CD14-positive monocyte (primary cell): ENCODE data around the gene ARSK. TPM values are rescaled to one million over a fixed set of nuclear protein-coding genes. Genes with fewer than 3 reads are reported as not detected.

Experiments used
- DNase-seq, 3 donors: peaks; one replicate each; pipeline ENCODE4 v3.0.0-alpha.2; 2011 to 2022
- H2AFZ ChIP-seq: 2 replicates; pipeline ENCODE4 v1.6.0; 2012; ENCODE audit warnings: mild to moderate bottlenecking, low read depth, low read length, inconsistent platforms; ENCODE audit not compliant: insufficient read depth, poor library complexity, severe bottlenecking
- H3K27ac ChIP-seq, 2 donors: 1 replicate in 1 of 2; 2 replicates in 1 of 2; pipeline ENCODE4 v1.5.1; 2012 to 2013; ENCODE audit warnings: low read length in 2 of 2, control low read depth in 1 of 2, inconsistent platforms in 1 of 2, low read depth in 1 of 2, mild to moderate bottlenecking in 1 of 2
- H3K27me3 ChIP-seq, 2 donors: one replicate each; pipeline versions ENCODE4 v1.6.0 to v1.6.1; 2011 to 2013; ENCODE audit warnings: low read length in 2 of 2; ENCODE audit not compliant: control insufficient read depth in 2 of 2, insufficient read depth in 2 of 2
- H3K36me3 ChIP-seq, 2 donors: replicated peaks in 1 of 2; 1 replicate in 1 of 2; 2 replicates in 1 of 2; pipeline versions ENCODE4 v1.5.1 to v1.6.1; 2012 to 2013; ENCODE audit warnings: low read length in 2 of 2, control low read depth in 1 of 2, inconsistent platforms in 1 of 2, mild to moderate bottlenecking in 1 of 2; ENCODE audit not compliant: insufficient read depth in 2 of 2, control insufficient read depth in 1 of 2
- H3K4me1 ChIP-seq, 2 donors: 1 replicate in 1 of 2; 2 replicates in 1 of 2; pipeline versions ENCODE4 v1.5.1 to v1.6.1; 2012 to 2013; ENCODE audit warnings: low read length in 2 of 2, control low read depth in 1 of 2, inconsistent platforms in 1 of 2, mild to moderate bottlenecking in 1 of 2, moderate library complexity in 1 of 2; ENCODE audit not compliant: insufficient read depth in 2 of 2, control insufficient read depth in 1 of 2
- H3K4me2 ChIP-seq: replicated peaks from 2 replicates; pipeline ENCODE3; 2012; ENCODE audit warnings: low read length, moderate library complexity, mild to moderate bottlenecking; ENCODE audit not compliant: poor library complexity, severe bottlenecking; ENCODE audit errors: extremely low read depth
- H3K4me3 ChIP-seq, 3 experiments: fragments of 200-600 bp in 1 of 3; sonication (generic) in 1 of 3; replicated peaks in 1 of 3; 1 replicate in 2 of 3; 2 replicates in 1 of 3; pipeline ENCODE4 v1.5.1; 2011 to 2013; ENCODE audit warnings: low read length in 3 of 3, mild to moderate bottlenecking in 3 of 3, control low read depth in 2 of 3, low read depth in 2 of 3, inconsistent platforms in 1 of 3, moderate library complexity in 1 of 3
- H3K79me2 ChIP-seq: 2 replicates; pipeline ENCODE4 v1.6.0; 2012; ENCODE audit warnings: mild to moderate bottlenecking, control low read depth, inconsistent platforms, low read length, moderate library complexity; ENCODE audit not compliant: insufficient read depth
- H3K9ac ChIP-seq: 2 replicates; pipeline ENCODE4 v1.6.0; 2017; ENCODE audit warnings: low read length, mild to moderate bottlenecking; ENCODE audit not compliant: insufficient read depth, poor library complexity, severe bottlenecking
- H3K9me3 ChIP-seq, 2 donors: replicated peaks in 1 of 2; 1 replicate in 1 of 2; 2 replicates in 1 of 2; pipeline versions ENCODE4 v1.5.1 to v1.6.1; 2012 to 2013; ENCODE audit warnings: low read length in 2 of 2, control low read depth in 1 of 2; ENCODE audit not compliant: control insufficient read depth in 1 of 2, insufficient read depth in 1 of 2
- H4K20me1 ChIP-seq: 2 replicates; pipeline ENCODE4 v1.6.0; 2012; ENCODE audit warnings: mild to moderate bottlenecking, low read length, control low read depth, moderate library complexity; ENCODE audit not compliant: insufficient read depth
- H3K27ac Mint-ChIP-seq, 7 donors: one replicate each; pipeline ENCODE4 v1.8.0; 2020; ENCODE audit warnings: mild to moderate bottlenecking in 7 of 7, mixed read lengths in 7 of 7, moderate library complexity in 6 of 7, inconsistent platforms in 2 of 7
- H3K27me3 Mint-ChIP-seq, 3 donors: one replicate each; pipeline ENCODE4 v1.8.0; 2021 to 2022; ENCODE audit warnings: low read depth in 3 of 3, mild to moderate bottlenecking in 3 of 3, mixed read lengths in 3 of 3, moderate library complexity in 3 of 3, inconsistent platforms in 1 of 3
- H3K36me3 Mint-ChIP-seq, 2 donors: one replicate each; pipeline ENCODE4 v1.8.0; 2020; ENCODE audit warnings: mixed read lengths in 2 of 2, inconsistent platforms in 1 of 2, mild to moderate bottlenecking in 1 of 2
- H3K4me1 Mint-ChIP-seq: one replicate; pipeline ENCODE4 v1.8.0; 2020; ENCODE audit warnings: mild to moderate bottlenecking, mixed read lengths
- H3K4me3 Mint-ChIP-seq, 2 donors: one replicate each; pipeline ENCODE4 v1.8.0; 2020; ENCODE audit warnings: mild to moderate bottlenecking in 2 of 2, mixed read lengths in 2 of 2, moderate library complexity in 1 of 2
- H3K9me3 Mint-ChIP-seq, 7 donors: one replicate each; pipeline ENCODE4 v1.8.0; 2020 to 2022; ENCODE audit warnings: mixed read lengths in 7 of 7, mild to moderate bottlenecking in 6 of 7, moderate library complexity in 6 of 7, inconsistent platforms in 2 of 7
- CTCF ChIP-seq: fragments of 200-600 bp; IDR thresholded peaks from one replicate; pipeline ENCODE4 v1.8.0; 2022; ENCODE audit warnings: antibody characterized with exemption, mild to moderate bottlenecking
- WGBS: methylation state at CpG from one replicate; pipeline ENCODE4 v1.1.5; 2013; ENCODE audit warnings: missing lambda C conversion rate; ENCODE audit not compliant: insufficient coverage; 5-methylcytosine and 5-hydroxymethylcytosine counted together
- intact Hi-C, 2 donors: fragments of 100-400 bp; cut with micrococcal nuclease; formaldehyde crosslinking; loops; one replicate each; pipeline versions ENCODE4 v1.15.0 to v1.15.1; 2023
- polyA plus RNA-seq, 3 donors: library from polyadenylated mRNA; depleted of rRNA in 1 of 3; unstranded in 2 of 3; stranded (reverse) in 1 of 3; fragments of 300-500 nt in 2 of 3; fragments of >200 nt in 1 of 3; fragmentation: Illumina TruSeq in 2 of 3; gene quantifications; 1 replicate in 2 of 3; 2 replicates in 1 of 3; pipeline ENCODE4 v1.2.3, GENCODE V29; 2012 to 2021

ARSK gene
- polyA plus RNA-seq, 3 donors = 0.67 to 1.3 (median 1.3) TPM

GRCh38 chr5:95610546-95610945 is 55.6 kb downstream of the ARSK start:
- TF ChIP-seq CTCF = no peak
- no peaks in the 10 kb centered on the region for H3K79me2 ChIP-seq
- H3K27me3 ChIP-seq = no peaks in the 10 kb centered on the region
- no peaks in the 10 kb centered on the region for H3K4me1 ChIP-seq
- no peaks in the 10 kb centered on the region for H3K36me3 ChIP-seq
- H3K9me3 ChIP-seq = peaks cover 0 to 6% of the 10 kb centered on the region in 2 donors
- intact Hi-C loops = no loop called here
- DNase-seq = no peak
- no peak overlapping the region for H3K4me2 ChIP-seq
- H3K27me3 Mint-ChIP-seq = peaks cover 0 to 4% (median 0%) of the 10 kb centered on the region in 3 donors
- H3K4me3 ChIP-seq = no peak overlapping the region
- no peak overlapping the region for H3K9ac ChIP-seq
- WGBS = 100% methylated on average over 1 of the region's 7 CpGs
- no peaks in the 10 kb centered on the region for H3K36me3 Mint-ChIP-seq
- peaks cover 3% of the 10 kb centered on the region for H3K4me1 Mint-ChIP-seq
- no peak overlapping the region for H3K4me3 Mint-ChIP-seq
- H2AFZ ChIP-seq = no peak overlapping the region
- H3K9me3 Mint-ChIP-seq = peaks cover 2 to 14% (median 8%) of the 10 kb centered on the region in 7 donors
- no peaks in the 10 kb centered on the region for H4K20me1 ChIP-seq
- no peak overlapping the region for H3K27ac ChIP-seq
- no peak overlapping the region for H3K27ac Mint-ChIP-seq

GRCh38 chr5:95611396-95611795 is 56.5 kb downstream of the ARSK start:
- no peak for TF ChIP-seq CTCF
- Mint-ChIP-seq H3K36me3 (no peaks in the 10 kb centered on the region), H3K4me1 (peaks cover 3% of the 10 kb centered on the region), H3K27ac (no peak overlapping the region), H3K9me3 (peaks cover 2 to 12% (median 8%) of the 10 kb centered on the region in 7 donors), H3K27me3 (peaks cover 0 to 4% (median 0%) of the 10 kb centered on the region in 3 donors), H3K4me3 (no peak overlapping the region)
- no peak for DNase-seq
- Histone ChIP-seq H3K4me1 (no peaks in the 10 kb centered on the region), H3K79me2 (no peaks in the 10 kb centered on the region), H3K9me3 (peaks cover 0 to 6% of the 10 kb centered on the region in 2 donors), H3K27me3 (no peaks in the 10 kb centered on the region), H3K27ac (no peak overlapping the region), H3K4me2 (no peak overlapping the region), H3K9ac (no peak overlapping the region), H2AFZ (no peak overlapping the region), H4K20me1 (no peaks in the 10 kb centered on the region), H3K36me3 (no peaks in the 10 kb centered on the region), H3K4me3 (no peak overlapping the region)
- 100% methylated on average over 1 of the region's 3 CpGs for WGBS
- intact Hi-C loops = no loop called here
